Activated B cell treated with CpG ODN at 0.5 μM for 24 hours (primary cell): ENCODE measurements around the gene CYP2C19. TPM values are rescaled to one million over a fixed set of nuclear protein-coding genes. Genes with fewer than 3 reads are reported as not detected.

ENCODE experiments used
- ATAC-seq: fragments of 200-7000 bp; cut with Tn5 transposase; one replicate; pipeline ENCODE4 v1.10.0; 2021; ENCODE audit warnings: low read depth, mild to moderate bottlenecking, moderate library complexity
- CTCF ChIA-PET: fragments of 350-600 bp; sonication (Branson Sonifier 250); formaldehyde crosslinking; loops from one replicate; lab custom pipeline; 2021; ENCODE audit warnings: antibody characterized with exemption; lab: Charles Lee
- POLR2A ChIA-PET: fragments of 350-600 bp; sonication (Branson Sonifier 250); formaldehyde crosslinking; loops from one replicate; lab custom pipeline; 2021; ENCODE audit warnings: antibody characterized with exemption; lab: Charles Lee
- DNase-seq: peaks from one replicate; pipeline ENCODE4 v3.0.0; 2022
- H3K27ac Mint-ChIP-seq: one replicate; pipeline ENCODE4 v1.8.0; 2020; ENCODE audit warnings: mixed read lengths
- H3K27me3 Mint-ChIP-seq: one replicate; pipeline ENCODE4 v1.8.0; 2021; ENCODE audit warnings: mixed read lengths
- H3K36me3 Mint-ChIP-seq: one replicate; pipeline ENCODE4 v1.8.0; 2021; ENCODE audit warnings: low read depth, mixed read lengths
- H3K4me1 Mint-ChIP-seq: one replicate; pipeline ENCODE4 v1.8.0; 2021; ENCODE audit warnings: mixed read lengths
- H3K4me3 Mint-ChIP-seq: one replicate; pipeline ENCODE4 v1.8.0; 2020; ENCODE audit warnings: mild to moderate bottlenecking, mixed read lengths
- H3K9me3 Mint-ChIP-seq: one replicate; pipeline ENCODE4 v1.8.0; 2020; ENCODE audit warnings: mixed read lengths
- CTCF ChIP-seq: fragments of 200-600 bp; IDR thresholded peaks from one replicate; pipeline ENCODE4 v1.8.0; 2022; ENCODE audit warnings: antibody characterized with exemption, mild to moderate bottlenecking
- intact Hi-C: fragments of 100-400 bp; cut with micrococcal nuclease; formaldehyde crosslinking; loops from one replicate; pipeline ENCODE4 v1.15.1; 2024
- total RNA-seq: library from RNA; stranded (reverse); gene quantifications from 2 replicates; pipeline ENCODE4 v1.2.3, GENCODE V29; 2022

The CYP2C19 gene
- total RNA-seq = not detected in 2 replicates

GRCh38 chr10:94762393-94762792 is at the start of gene CYP2C19:
TSS of gene CYP2C19 (plus strand) at chr10:94762681. CDS start at chr10:94762706, 25 bp downstream.
- DNase-seq = no peak
- no peak within 1 kb of the TSS for H3K27ac Mint-ChIP-seq
- H3K36me3 Mint-ChIP-seq = no peaks in the 10 kb centered on the region
- H3K4me1 Mint-ChIP-seq = no peaks in the 10 kb centered on the region
- intact Hi-C loops = no loop called here
- ATAC-seq = no peak
- ChIA-PET POLR2A (no interaction called here), CTCF (no interaction called here)
- H3K4me3 Mint-ChIP-seq = no peak within 1 kb of the TSS
- H3K9me3 Mint-ChIP-seq = peaks cover 2% of the 10 kb centered on the region
- H3K27me3 Mint-ChIP-seq = no peaks in the 10 kb centered on the region
- TF ChIP-seq CTCF = no peak

- TF ChIP-seq CTCF = no peak
- no peak for ATAC-seq
- POLR2A ChIA-PET = no interaction called here
Observed at GRCh38 chr10:94725871-94726270, 36.6 kb upstream of the CYP2C19 start.

GRCh38 chr10:94735197-94735596 is 27.3 kb upstream of the CYP2C19 start:
- Mint-ChIP-seq H3K4me1 (no peaks in the 10 kb centered on the region), H3K9me3 (peaks cover 8% of the 10 kb centered on the region), H3K27me3 (peaks cover 2% of the 10 kb centered on the region), H3K27ac (no peak overlapping the region), H3K4me3 (no peak overlapping the region), H3K36me3 (no peaks in the 10 kb centered on the region)
- ChIA-PET POLR2A (no interaction called here), CTCF (no interaction called here)
- ATAC-seq = no peak
- no peak for TF ChIP-seq CTCF
- DNase-seq = no peak
- intact Hi-C loops = no loop called here

More at GRCh38 chr10:94725871-94726270, 36.6 kb upstream of the CYP2C19 start:
- H3K36me3 Mint-ChIP-seq = no peaks in the 10 kb centered on the region
- no peaks in the 10 kb centered on the region for H3K4me1 Mint-ChIP-seq
- intact Hi-C loops = no loop called here
- DNase-seq = no peak
- H3K4me3 Mint-ChIP-seq = no peak overlapping the region
- no peaks in the 10 kb centered on the region for H3K9me3 Mint-ChIP-seq
- peaks cover 2% of the 10 kb centered on the region for H3K27me3 Mint-ChIP-seq
- CTCF ChIA-PET = no interaction called here
- H3K27ac Mint-ChIP-seq = no peak overlapping the region

- ChIA-PET POLR2A (no interaction called here), CTCF (no interaction called here)
- H3K9me3 Mint-ChIP-seq = peaks cover 26% of the 10 kb centered on the region
- no peaks in the 10 kb centered on the region for H3K4me1 Mint-ChIP-seq
- H3K4me3 Mint-ChIP-seq = no peak overlapping the region
- ATAC-seq (no peak), DNase-seq (no peak)
- no peak overlapping the region for H3K27ac Mint-ChIP-seq
- H3K27me3 Mint-ChIP-seq = no peaks in the 10 kb centered on the region
- intact Hi-C loops = no loop called here
- no peaks in the 10 kb centered on the region for H3K36me3 Mint-ChIP-seq
- no peak for TF ChIP-seq CTCF
Observed at GRCh38 chr10:94738588-94738987, 23.9 kb upstream of the CYP2C19 start.

- no peak overlapping the region for H3K4me3 Mint-ChIP-seq
- no peaks in the 10 kb centered on the region for H3K36me3 Mint-ChIP-seq
- ATAC-seq = no peak
- DNase-seq = no peak
- H3K4me1 Mint-ChIP-seq = no peaks in the 10 kb centered on the region
- no peak overlapping the region for H3K27ac Mint-ChIP-seq
- intact Hi-C loops = no loop called here
- CTCF ChIA-PET = no interaction called here
- H3K9me3 Mint-ChIP-seq = peaks cover 22% of the 10 kb centered on the region
- no peak for TF ChIP-seq CTCF
- POLR2A ChIA-PET = no interaction called here
- H3K27me3 Mint-ChIP-seq = no peaks in the 10 kb centered on the region
Observed at GRCh38 chr10:94747137-94747536, 15.3 kb upstream of the CYP2C19 start.
